ENCODE data around the gene CFAP92. TPM values are rescaled to one million over a fixed set of nuclear protein-coding genes. Genes with fewer than 3 reads are reported as not detected.

CFAP92 gene
- total RNA-seq, 1 donor from 2014 or later: 2.0 TPM

DNA sequence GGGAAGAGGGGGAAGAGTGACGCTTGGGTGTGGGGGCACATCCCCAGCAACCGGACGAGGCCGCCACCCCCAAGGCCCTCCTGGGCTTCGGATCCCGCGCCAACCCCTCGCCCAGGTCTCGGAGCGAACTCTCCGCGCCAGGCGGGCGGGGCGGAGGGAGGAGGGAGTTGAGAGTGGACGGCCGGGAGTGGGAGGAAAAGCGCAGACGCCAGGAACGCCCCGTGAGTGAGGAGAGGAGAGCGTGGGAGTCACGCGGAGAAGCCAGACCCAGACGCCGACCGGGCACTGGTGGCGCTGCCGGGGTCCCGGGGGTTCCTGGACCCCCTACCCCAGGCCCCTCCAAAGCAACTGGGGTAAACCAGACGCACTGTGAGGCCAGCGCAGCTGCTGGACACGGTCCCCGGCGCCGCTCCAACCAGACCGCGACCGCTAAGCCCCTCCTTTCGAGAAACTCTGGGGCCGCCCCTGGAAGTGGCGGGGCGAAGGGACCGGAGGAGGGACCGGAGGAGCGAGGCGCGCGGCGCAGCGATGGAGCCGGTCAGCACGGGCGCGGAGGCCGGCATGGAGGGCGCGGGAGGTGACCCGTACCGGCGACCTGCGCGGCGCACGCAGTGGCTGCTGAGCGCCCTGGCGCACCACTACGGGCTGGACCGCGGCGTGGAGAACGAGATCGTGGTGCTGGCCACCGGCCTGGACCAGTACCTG is 7.4 kb upstream of the CFAP92 start, which contains the start of gene EFCC1:
Gene EFCC1, plus strand, starts transcription at position 204 of the 705 bp plus-strand sequence. Its CDS starts 325 bp downstream, at position 529.
- peaks cover 44% of the 10 kb centered on the region for H3K27me3 ChIP-seq (ENCODE audit: low read depth)
- intact Hi-C loops (cut with DNase I): no loop called here
- H3K4me3 ChIP-seq: peak within 1 kb of the TSS; percentile 75
- no peaks in the 10 kb centered on the region for H3K9me3 ChIP-seq
- ATAC-seq (peak; percentile 69 to 82), DNase-seq (peak; percentile 71)
- peak within 1 kb of the TSS; percentile 77 for H3K27ac ChIP-seq
- TF ChIP-seq, protein P1, sequence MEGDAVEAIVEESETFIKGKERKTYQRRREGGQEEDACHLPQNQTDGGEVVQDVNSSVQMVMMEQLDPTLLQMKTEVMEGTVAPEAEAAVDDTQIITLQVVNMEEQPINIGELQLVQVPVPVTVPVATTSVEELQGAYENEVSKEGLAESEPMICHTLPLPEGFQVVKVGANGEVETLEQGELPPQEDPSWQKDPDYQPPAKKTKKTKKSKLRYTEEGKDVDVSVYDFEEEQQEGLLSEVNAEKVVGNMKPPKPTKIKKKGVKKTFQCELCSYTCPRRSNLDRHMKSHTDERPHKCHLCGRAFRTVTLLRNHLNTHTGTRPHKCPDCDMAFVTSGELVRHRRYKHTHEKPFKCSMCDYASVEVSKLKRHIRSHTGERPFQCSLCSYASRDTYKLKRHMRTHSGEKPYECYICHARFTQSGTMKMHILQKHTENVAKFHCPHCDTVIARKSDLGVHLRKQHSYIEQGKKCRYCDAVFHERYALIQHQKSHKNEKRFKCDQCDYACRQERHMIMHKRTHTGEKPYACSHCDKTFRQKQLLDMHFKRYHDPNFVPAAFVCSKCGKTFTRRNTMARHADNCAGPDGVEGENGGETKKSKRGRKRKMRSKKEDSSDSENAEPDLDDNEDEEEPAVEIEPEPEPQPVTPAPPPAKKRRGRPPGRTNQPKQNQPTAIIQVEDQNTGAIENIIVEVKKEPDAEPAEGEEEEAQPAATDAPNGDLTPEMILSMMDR (IDR thresholded peaks at IDR 0.05): no peak
- peaks cover 58% of the 10 kb centered on the region for H3K4me1 ChIP-seq
- no peaks in the 10 kb centered on the region for H3K36me3 ChIP-seq

DNA sequence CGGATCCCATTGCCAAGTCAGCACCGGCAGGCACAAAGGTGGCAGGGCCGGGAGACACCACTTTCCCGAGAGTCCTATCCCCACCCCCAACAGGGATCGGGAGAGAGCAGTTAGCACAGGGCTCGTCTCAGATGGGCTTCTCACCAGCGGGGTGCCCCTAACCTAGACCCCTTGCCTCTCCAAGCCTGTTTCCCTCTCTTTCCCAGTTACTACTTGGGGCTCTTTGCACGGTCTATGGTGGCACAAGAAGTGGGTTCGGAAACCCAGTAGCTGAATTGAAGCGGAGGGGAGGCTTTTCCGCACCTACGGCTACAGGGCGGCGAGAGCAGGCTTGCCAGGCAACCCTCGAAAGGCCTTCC is 6.8 kb upstream of the CFAP92 start:
- peaks cover 53% of the 10 kb centered on the region for H3K4me1 ChIP-seq
- ATAC-seq (peak in 1 of 2 donors; percentile 1), DNase-seq (no peak)
- intact Hi-C loops (cut with DNase I): no loop called here
- TF ChIP-seq, protein P1 (IDR thresholded peaks at IDR 0.05): no peak
- H3K4me3 ChIP-seq: peak overlapping the region; percentile 75
- H3K36me3 ChIP-seq: no peaks in the 10 kb centered on the region
- peaks cover 44% of the 10 kb centered on the region for H3K27me3 ChIP-seq (ENCODE audit: low read depth)
- H3K27ac ChIP-seq: peak overlapping the region; percentile 77
- H3K9me3 ChIP-seq: no peaks in the 10 kb centered on the region

DNA sequence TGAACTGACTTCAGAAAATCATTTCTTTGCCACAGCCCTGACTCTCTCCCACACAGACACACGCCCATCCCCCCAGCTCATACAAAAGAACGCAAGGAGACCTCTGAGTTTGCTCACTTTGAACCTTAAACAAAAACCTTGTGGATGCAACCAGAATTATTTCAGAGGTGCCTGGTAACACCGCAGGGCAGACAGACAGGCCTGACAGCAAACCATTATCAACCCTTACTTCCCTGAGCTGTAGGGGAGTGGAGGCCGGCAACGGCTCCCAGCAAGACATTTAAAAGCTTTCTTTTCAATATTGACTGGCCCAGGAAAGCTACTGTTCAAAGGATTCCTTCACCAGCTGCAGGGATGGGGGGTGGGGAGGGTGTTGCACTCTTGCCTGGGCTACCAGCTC is 5.2 kb upstream of the CFAP92 start:
- intact Hi-C loops (cut with DNase I): no loop called here
- H3K27me3 ChIP-seq (ENCODE audit: low read depth): peaks cover 44% of the 10 kb centered on the region
- TF ChIP-seq, protein P1 (IDR thresholded peaks at IDR 0.05): no peak
- H3K36me3 ChIP-seq: no peaks in the 10 kb centered on the region
- peaks cover 46% of the 10 kb centered on the region for H3K4me1 ChIP-seq
- ATAC-seq (no peak), DNase-seq (no peak)
- no peak overlapping the region for H3K4me3 ChIP-seq
- no peaks in the 10 kb centered on the region for H3K9me3 ChIP-seq
- H3K27ac ChIP-seq: no peak overlapping the region

DNA sequence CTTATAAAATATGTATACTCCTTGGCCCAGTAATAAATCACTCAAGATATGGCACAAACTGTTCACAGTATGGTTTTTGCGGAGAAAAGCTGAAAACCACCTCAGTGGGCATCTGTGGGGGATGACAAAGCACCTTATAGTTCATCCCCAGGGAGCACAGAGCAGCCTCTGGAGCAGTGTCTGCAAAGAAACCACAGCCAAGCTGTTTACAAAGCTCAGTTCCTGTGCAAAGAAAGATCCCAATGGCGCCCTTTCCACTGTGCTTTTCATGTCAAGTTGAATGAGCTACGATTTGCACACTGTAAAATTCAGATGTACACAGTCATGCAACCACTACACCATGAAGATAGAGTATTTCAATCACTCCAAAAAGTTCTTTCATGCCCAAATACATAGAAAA is 4.7 kb upstream of the CFAP92 start:
- TF ChIP-seq, protein P1 (IDR thresholded peaks at IDR 0.05): no peak
- DNase-seq (no peak), ATAC-seq (no peak)
- peaks cover 46% of the 10 kb centered on the region for H3K4me1 ChIP-seq
- H3K9me3 ChIP-seq: no peaks in the 10 kb centered on the region
- intact Hi-C loops (cut with DNase I): no loop called here
- H3K4me3 ChIP-seq: no peak overlapping the region
- no peak overlapping the region for H3K27ac ChIP-seq
- H3K36me3 ChIP-seq: no peaks in the 10 kb centered on the region
- peaks cover 44% of the 10 kb centered on the region for H3K27me3 ChIP-seq (ENCODE audit: low read depth)

DNA sequence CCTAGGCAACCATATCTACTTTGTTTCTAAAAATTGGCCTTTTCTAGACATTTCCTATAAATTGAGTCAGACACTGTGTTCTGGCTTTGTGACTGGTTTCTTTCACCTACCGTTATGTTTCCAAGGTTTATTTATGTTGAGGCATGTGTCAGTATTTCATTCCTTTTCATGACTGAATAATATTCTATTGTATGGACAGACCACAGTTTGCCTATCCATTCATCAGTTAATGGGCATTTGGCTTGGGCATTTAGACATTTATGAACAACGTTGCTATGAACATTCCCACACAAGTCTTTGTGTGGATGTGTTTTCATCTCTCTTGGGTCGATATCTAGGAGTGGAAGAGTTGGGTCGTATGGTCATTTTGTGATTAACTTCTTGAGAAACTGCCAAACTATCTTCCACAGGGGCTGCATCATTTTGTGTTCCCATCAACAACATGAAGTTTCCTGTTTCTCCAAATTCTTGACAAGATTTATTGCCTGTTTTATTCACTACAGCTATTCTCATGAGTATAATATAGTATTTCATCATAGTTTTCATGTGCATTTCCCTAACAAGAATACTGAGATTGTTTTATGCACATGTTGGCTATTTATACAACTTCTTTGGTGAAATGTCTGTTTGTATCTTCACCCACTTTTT is 3.7 kb upstream of the CFAP92 start:
- peaks cover 34% of the 10 kb centered on the region for H3K27me3 ChIP-seq (ENCODE audit: low read depth)
- no peaks in the 10 kb centered on the region for H3K9me3 ChIP-seq
- intact Hi-C loops (cut with DNase I): no loop called here
- TF ChIP-seq, protein P1 (IDR thresholded peaks at IDR 0.05): no peak
- H3K4me3 ChIP-seq: no peak overlapping the region
- H3K36me3 ChIP-seq: no peaks in the 10 kb centered on the region
- no peak overlapping the region for H3K27ac ChIP-seq
- no peak for ATAC-seq
- DNase-seq: no peak
- H3K4me1 ChIP-seq: peaks cover 40% of the 10 kb centered on the region

Data from lower lobe of right lung (tissue), 2 donors.